GM12872 (cell line): ENCODE data around the gene BDKRB1.

Experiments
- TF ChIP-seq, protein P1 (sequence below): IDR thresholded peaks from 3 replicates; pipeline ENCODE4 v1.5.1; 2011; ENCODE audit warnings: low read depth, mild to moderate bottlenecking, low read length, moderate library complexity; ENCODE audit not compliant: insufficient read depth

The BDKRB1 gene

DNA sequence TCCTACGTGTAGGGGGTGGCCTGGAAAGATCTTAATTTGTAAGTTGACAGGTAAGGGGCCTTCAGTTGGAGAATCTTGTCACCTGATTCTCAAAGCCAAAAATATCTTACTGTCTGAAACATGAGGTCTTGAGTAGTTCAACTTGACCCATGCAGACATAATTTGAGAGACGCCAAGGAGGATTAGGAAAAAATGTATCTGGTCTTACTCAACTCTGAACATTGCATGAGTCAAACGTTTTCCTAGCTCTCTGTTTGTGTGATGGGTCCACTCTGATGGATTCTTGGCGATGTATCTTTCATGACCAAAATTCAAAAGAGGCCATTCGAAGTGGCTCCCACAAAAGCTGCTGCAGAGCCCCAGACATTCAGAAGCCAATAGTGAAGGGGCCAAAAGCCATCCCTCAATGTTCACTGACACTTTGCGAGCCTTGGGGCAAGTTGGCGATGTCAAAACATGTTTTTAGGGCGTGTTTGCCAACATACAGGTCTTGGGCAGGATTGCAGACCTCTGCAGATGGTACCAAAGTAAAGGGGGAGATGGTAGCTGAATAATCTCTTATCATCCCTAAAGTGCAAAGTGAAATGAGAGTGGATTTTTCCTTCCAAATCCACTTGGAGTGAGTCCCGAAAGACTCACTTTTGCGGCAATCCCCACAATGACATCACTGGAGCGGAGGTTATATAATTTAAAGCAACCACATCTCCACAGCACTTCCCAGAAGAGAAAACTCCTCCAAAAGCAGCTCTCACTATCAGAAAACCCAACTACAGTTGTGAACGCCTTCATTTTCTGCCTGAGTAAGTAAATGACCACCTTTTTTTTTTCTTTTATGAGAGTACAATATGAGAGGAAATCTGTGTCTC lies at the start of gene BDKRB1:
Gene BDKRB1 (plus strand): TSS at position 710 of the 866 bp plus-strand sequence. CDS start 7,473 bp downstream, outside the sequence.
- TF ChIP-seq, protein P1, sequence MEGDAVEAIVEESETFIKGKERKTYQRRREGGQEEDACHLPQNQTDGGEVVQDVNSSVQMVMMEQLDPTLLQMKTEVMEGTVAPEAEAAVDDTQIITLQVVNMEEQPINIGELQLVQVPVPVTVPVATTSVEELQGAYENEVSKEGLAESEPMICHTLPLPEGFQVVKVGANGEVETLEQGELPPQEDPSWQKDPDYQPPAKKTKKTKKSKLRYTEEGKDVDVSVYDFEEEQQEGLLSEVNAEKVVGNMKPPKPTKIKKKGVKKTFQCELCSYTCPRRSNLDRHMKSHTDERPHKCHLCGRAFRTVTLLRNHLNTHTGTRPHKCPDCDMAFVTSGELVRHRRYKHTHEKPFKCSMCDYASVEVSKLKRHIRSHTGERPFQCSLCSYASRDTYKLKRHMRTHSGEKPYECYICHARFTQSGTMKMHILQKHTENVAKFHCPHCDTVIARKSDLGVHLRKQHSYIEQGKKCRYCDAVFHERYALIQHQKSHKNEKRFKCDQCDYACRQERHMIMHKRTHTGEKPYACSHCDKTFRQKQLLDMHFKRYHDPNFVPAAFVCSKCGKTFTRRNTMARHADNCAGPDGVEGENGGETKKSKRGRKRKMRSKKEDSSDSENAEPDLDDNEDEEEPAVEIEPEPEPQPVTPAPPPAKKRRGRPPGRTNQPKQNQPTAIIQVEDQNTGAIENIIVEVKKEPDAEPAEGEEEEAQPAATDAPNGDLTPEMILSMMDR = no peak

DNA sequence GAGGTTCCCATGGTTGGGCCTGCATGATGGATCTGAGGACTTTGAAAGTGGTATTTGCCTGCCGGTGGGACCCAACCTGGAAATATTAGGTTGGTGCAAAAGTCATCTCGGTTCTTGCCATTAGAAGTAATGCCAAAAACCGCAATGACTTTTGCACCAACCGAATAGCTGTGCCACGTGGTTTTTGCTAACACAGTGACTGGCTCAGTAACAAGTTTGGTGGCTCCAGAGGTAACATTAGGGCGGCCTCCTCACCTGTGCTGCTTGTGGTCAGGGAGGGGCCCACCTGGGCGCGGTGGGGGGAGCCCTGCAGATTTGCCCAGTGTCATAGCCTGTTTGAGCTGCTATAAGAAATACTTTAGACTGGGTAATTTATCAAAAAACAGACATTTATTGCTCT lies 49.5 kb upstream of the BDKRB1 start:
- TF ChIP-seq, protein P1 = no peak

DNA sequence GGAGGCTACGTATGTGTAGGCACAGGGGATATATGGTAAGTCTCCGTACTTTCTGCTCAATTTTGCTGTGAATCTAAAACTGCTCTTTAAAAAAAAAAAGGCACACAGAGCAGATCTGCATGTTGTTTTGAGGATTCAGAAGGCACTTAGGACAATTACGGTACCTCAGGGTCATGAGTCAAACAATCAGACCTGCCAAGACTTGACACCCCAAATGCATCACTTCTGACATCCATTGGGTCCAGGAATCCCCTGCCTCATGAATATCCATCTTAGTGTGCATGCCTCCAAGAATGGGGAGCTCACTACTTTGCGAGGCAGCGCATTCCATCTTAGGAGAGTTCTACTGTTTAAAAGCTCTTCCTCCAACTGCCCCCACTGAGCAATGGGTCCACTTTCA lies 48.3 kb upstream of the BDKRB1 start:
- TF ChIP-seq, protein P1 = no peak

DNA sequence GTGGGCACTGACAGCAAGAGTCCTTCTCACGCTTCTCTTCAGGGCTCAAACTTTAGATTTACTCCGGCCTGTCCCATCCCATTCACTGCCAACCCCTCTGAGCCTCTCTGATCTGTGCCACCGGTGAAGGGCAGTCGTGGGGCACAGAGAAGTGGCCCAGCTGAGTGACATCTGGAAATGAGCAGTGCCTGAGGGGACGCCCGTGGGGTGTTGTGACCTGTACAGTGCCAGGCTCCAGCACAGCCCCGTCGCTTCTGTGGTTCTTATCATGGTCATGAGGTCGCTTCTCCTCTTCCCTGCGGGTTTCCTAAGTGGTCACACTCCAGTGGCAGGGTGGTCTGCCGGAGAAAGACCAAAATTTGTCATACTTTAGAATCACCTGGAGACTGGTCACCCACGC lies 47.3 kb upstream of the BDKRB1 start:
- TF ChIP-seq, protein P1 = no peak

DNA sequence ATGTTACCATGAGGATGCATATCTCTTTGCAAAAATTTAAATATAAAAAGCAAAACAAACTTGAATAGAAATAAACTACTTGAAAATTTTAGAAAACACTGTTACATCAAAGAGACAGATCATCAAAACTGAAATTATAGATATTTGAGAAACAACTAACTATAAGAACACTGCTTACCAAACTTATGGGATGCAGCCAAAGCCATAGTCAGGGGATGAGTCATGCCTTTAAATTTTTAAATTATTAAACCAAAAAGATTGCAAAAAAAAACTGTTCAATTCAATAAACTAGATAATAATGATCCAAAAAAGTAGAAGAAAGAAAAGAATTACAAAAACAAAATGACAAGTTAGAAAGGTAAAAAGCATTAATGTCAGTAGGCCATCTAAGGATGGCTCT lies 43.9 kb upstream of the BDKRB1 start:
- TF ChIP-seq, protein P1 = no peak

DNA sequence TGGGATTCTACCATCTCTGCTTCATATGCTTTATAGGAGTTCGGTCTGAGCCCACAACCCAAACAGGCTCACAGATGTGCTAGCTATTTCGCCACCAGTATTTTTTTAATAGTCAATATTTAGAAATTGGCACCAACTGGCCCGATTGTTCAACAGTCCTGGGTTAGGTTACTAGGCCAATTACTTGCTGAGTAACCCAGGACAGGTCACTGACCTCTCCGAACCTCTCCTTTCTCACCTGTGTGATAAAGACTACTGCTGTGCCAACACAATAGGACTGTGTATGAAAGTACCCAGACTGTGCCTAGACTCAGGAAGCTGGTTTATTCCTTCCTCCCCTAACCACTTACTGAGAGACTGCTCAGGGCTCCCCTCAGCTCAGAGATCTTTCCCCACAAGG lies 43.1 kb upstream of the BDKRB1 start:
- TF ChIP-seq, protein P1 = no peak

DNA sequence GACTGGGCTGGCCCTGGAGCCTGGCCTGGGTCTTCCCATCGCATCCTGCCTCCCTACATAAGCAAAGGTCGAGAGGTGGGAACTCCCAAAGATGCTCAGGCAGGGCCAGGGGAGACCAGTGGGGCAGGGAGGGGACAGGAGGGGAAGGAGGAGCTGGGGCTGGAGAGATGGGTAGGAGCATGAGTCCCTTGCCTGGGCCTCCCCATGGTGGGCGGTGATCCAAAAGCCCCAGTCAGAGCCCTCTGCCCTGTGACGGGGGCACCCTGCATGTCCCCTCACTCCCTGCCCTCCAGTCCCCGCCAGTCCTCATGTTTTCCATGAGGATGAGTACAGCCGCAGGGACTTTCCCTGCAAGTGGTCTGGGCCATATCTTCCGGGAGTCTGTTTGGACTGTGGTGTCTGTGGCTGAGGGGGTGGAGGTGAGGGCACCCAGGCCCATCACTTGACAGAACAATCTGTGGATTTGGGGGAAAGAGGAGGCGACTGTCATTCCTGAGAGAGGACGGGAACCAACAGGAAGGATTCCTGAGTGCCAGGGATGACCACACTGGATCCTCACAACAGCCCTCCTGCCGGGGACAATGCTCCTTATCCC lies 42.0 kb upstream of the BDKRB1 start:
- TF ChIP-seq, protein P1 = no peak
